GM20000 (cell line): Measurements from ENCODE around the gene DNHD1.

Experiments used
- DNase-seq: peaks from one replicate; pipeline ENCODE4 v3.0.0; 2012; ENCODE audit warnings: low spot score
- TF ChIP-seq, protein P1 (sequence below): IDR thresholded peaks from 2 replicates; pipeline ENCODE4 v1.5.1; 2012; ENCODE audit warnings: mild to moderate bottlenecking, control low read depth; ENCODE audit errors: extremely low read depth, missing control alignments

Gene DNHD1

DNA sequence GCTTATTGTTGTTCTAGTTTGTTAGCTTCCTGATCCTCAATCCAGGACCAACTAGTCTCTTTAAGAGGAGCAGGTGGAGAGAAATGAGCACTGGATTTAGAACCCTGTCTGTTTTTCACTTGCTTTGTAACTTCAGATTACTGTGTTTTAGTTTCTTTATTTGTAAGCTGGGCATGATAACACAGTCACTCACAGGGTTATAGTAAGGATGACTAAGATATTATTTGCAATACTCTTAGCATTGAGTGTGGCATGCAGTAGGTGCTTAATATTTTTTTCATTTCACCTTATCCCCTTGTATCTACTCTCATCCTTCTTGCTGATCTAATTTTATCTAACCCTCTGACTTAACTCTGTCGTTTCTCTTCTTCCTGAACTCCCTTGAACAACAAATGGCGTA is 33.8 kb downstream of the DNHD1 start:
- TF ChIP-seq, protein P1, sequence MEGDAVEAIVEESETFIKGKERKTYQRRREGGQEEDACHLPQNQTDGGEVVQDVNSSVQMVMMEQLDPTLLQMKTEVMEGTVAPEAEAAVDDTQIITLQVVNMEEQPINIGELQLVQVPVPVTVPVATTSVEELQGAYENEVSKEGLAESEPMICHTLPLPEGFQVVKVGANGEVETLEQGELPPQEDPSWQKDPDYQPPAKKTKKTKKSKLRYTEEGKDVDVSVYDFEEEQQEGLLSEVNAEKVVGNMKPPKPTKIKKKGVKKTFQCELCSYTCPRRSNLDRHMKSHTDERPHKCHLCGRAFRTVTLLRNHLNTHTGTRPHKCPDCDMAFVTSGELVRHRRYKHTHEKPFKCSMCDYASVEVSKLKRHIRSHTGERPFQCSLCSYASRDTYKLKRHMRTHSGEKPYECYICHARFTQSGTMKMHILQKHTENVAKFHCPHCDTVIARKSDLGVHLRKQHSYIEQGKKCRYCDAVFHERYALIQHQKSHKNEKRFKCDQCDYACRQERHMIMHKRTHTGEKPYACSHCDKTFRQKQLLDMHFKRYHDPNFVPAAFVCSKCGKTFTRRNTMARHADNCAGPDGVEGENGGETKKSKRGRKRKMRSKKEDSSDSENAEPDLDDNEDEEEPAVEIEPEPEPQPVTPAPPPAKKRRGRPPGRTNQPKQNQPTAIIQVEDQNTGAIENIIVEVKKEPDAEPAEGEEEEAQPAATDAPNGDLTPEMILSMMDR, result no peak
- no peak for DNase-seq

DNA sequence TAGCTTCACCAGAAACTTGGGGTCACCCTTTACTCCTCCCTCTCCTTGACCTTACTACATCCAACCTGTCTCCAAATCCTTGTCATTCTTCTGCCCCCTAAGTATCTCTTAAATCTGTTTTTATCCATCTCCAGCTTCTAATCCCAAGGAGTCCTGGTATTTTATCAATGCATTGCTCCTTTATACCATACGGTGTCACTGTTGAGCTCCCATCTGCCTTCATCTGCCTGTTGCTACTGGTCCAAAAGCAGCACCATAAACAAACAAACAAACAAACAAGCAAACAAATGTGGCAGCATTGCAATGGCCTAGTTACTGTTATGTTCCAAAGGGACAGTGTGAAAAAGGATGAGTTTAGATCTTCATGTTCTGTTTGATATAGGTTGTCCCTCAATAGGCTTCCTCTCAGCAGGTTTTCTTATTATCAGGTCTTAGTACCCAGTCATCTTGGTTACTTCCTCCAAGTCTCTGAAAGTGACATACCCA is 34.2 kb downstream of the DNHD1 start:
- peak; percentile 57 for DNase-seq
- TF ChIP-seq, protein P1, result peak; percentile 49

DNA sequence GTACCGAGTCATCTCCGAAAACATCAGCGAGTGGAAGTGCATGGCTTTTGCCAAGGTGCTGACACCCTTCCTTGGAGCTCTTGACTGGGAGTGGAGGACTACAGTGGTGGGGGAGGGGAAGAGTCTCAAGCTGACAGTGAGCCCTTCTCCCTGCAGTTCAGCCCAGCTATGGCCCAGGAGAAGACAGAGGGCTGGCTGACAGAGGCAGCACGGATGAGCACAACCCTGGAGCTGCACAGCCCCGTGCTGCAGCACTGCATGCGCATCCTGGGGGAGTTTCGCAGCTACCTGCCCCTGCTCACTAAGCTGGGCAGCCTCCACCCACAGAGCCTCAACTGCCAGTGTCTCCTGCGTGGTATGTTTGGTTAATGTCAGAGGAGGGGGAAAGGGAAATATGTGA is 41.4 kb downstream of the DNHD1 start:
- no peak for DNase-seq
- TF ChIP-seq, protein P1, result no peak

DNA sequence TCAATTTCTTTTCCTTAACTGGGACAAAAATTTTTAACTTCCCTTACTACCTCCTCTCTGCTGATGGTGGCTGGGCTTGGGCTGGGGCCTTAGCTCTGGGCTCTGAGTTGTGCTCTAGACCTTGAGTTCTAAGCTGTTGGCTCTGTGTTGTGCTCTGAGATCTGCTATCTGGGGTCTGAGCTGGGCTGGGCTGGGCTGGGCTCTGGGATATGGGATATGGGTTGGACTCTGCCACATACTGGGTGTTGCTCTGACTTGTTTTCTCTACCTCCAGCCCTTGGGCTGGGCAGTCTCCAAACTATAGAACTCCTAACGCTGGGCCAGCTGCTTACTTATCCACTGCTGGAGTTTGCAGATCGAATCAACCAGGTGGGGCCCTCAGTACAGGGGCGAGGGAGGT is 41.9 kb downstream of the DNHD1 start:
- TF ChIP-seq, protein P1, result no peak
- DNase-seq, result no peak

DNA sequence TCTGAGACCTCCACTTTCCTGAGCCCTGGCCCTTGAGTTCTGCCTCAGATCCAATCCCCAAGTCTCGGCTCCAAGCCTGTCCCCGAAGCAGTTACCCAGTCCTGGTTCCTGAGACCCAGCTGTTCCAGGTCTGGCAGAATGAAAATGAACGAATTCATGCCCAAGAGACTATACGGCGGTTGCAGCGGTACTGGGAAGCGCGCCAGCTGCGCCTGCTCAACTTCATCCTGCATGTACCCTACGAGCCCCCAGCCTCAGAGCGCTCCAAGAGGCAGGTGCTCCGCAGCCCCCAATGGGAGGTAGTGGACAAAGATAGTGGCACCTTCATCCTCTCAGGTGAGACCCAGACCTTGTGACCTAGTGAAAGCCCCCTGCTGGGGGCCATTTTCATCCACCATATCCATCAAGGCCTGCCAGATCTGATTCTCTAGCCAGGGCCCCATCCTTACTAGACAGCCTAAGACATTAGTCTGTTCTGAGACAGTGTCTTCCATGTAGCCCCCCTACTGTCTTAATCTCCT is 42.7 kb downstream of the DNHD1 start:
- TF ChIP-seq, protein P1, result no peak
- DNase-seq, result no peak

DNA sequence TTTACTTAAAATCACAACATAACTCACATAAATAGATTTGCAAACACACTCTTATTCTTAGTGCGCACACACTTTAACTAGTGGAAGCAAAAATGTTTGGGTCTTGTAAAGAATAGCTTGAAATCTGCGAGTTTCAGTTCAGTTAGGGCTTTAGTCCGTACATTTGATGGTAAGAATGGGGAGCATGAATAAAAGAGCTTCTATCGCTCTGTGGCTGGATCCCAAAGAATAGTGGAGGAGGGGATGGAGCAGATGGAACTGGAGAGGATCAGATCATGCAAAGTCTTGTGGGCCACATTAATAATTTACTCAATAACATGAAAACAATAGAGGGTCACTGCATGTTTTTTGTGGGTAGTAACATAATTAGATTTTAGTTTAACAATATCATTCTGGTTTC is 44.3 kb downstream of the DNHD1 start:
- TF ChIP-seq, protein P1, result no peak
- no peak for DNase-seq

DNA sequence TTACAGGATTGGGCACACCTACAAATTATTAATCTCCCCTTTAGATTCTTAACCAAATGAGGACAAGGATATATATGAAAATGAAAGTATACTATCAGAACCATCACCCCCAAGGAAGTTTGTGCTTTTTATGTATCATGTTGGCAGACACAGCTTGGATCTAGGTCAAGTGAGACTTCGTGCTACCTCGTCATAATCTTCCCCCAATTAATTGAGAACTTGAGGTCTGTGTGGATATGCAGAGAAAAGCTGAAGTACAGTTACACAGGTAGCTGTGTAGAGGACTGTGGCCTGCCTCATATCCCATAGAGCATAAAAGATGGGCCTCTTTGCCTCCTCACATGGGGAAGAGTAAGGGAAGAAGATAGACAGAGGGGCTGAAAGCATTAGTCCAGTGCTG is 45.6 kb downstream of the DNHD1 start:
- no peak for DNase-seq
- TF ChIP-seq, protein P1, result no peak
